Measurements from ENCODE around the gene ALDH8A1.

Gene ALDH8A1

GRCh38 chr6:134962421-134962820 lies 12.5 kb upstream of the ALDH8A1 start:
- Histone ChIP-seq H3K27ac (ENCODE audit: poor library complexity, severe bottlenecking) (no peak overlapping the region), H3K27me3 (ENCODE audit: insufficient read depth, poor library complexity, severe bottlenecking) (no peaks in the 10 kb centered on the region), H3K9me3 (ENCODE audit: severe bottlenecking) (no peaks in the 10 kb centered on the region), H3K4me1 (ENCODE audit: insufficient read depth, poor library complexity, severe bottlenecking) (no peaks in the 10 kb centered on the region), H3K4me3 (ENCODE audit: severe bottlenecking) (no peak overlapping the region), H3K36me3 (ENCODE audit: low read depth) (peaks cover 50% of the 10 kb centered on the region)
- no peak for ATAC-seq (ENCODE audit: low read depth)
- no peak for DNase-seq (ENCODE audit: low spot score)
- TF ChIP-seq, protein P1, sequence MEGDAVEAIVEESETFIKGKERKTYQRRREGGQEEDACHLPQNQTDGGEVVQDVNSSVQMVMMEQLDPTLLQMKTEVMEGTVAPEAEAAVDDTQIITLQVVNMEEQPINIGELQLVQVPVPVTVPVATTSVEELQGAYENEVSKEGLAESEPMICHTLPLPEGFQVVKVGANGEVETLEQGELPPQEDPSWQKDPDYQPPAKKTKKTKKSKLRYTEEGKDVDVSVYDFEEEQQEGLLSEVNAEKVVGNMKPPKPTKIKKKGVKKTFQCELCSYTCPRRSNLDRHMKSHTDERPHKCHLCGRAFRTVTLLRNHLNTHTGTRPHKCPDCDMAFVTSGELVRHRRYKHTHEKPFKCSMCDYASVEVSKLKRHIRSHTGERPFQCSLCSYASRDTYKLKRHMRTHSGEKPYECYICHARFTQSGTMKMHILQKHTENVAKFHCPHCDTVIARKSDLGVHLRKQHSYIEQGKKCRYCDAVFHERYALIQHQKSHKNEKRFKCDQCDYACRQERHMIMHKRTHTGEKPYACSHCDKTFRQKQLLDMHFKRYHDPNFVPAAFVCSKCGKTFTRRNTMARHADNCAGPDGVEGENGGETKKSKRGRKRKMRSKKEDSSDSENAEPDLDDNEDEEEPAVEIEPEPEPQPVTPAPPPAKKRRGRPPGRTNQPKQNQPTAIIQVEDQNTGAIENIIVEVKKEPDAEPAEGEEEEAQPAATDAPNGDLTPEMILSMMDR (IDR thresholded peaks at IDR 0.05; ENCODE audit: poor library complexity, severe bottlenecking): no peak

DNA sequence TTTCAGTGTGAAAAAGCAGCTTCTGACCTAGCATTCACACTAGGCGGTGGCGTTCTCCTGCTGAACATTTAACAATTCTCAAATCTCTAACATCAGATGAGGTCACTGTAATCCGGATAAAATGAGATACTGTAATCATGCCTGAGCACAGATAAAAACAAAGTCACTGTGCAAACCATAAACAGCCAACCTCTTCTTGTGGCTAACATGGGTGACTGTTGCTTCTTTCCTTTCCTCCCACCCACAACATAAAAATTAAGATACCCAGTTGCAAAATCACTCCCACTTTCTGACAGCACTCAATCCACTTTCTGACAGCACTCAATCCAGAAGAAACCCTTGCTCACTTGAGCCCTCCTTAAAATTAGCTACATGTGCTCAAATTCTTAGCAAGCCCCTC lies 11.5 kb upstream of the ALDH8A1 start:
- Histone ChIP-seq H3K4me3 (ENCODE audit: severe bottlenecking) (no peak overlapping the region), H3K9me3 (ENCODE audit: severe bottlenecking) (no peaks in the 10 kb centered on the region), H3K36me3 (ENCODE audit: low read depth) (peaks cover 43% of the 10 kb centered on the region), H3K27me3 (ENCODE audit: insufficient read depth, poor library complexity, severe bottlenecking) (no peaks in the 10 kb centered on the region), H3K4me1 (ENCODE audit: insufficient read depth, poor library complexity, severe bottlenecking) (no peaks in the 10 kb centered on the region), H3K27ac (ENCODE audit: poor library complexity, severe bottlenecking) (no peak overlapping the region)
- ATAC-seq (ENCODE audit: low read depth) (no peak), DNase-seq (ENCODE audit: low spot score) (no peak)
- TF ChIP-seq, protein P1 (IDR thresholded peaks at IDR 0.05; ENCODE audit: poor library complexity, severe bottlenecking): no peak

GRCh38 chr6:134959603-134960002 lies 9.7 kb upstream of the ALDH8A1 start:
- DNase-seq (ENCODE audit: low spot score): no peak
- Histone ChIP-seq H3K27ac (ENCODE audit: poor library complexity, severe bottlenecking) (no peak overlapping the region), H3K4me3 (ENCODE audit: severe bottlenecking) (no peak overlapping the region), H3K9me3 (ENCODE audit: severe bottlenecking) (no peaks in the 10 kb centered on the region), H3K4me1 (ENCODE audit: insufficient read depth, poor library complexity, severe bottlenecking) (no peaks in the 10 kb centered on the region), H3K27me3 (ENCODE audit: insufficient read depth, poor library complexity, severe bottlenecking) (no peaks in the 10 kb centered on the region), H3K36me3 (ENCODE audit: low read depth) (peaks cover 25% of the 10 kb centered on the region)
- ATAC-seq (ENCODE audit: low read depth): no peak
- TF ChIP-seq, protein P1 (IDR thresholded peaks at IDR 0.05; ENCODE audit: poor library complexity, severe bottlenecking): no peak

GRCh38 chr6:134956676-134957075 lies 6.8 kb upstream of the ALDH8A1 start:
- ATAC-seq (ENCODE audit: low read depth) (no peak), DNase-seq (ENCODE audit: low spot score) (no peak)
- 0 out of 2 replicates have a peak, but pooled peaks cover 8% of the 10 kb centered on the region for H3K36me3 ChIP-seq (ENCODE audit: low read depth)
- no peaks in the 10 kb centered on the region for H3K9me3 ChIP-seq (ENCODE audit: severe bottlenecking)
- no peaks in the 10 kb centered on the region for H3K4me1 ChIP-seq (ENCODE audit: insufficient read depth, poor library complexity, severe bottlenecking)
- no peak overlapping the region for H3K4me3 ChIP-seq (ENCODE audit: severe bottlenecking)
- TF ChIP-seq, protein P1 (IDR thresholded peaks at IDR 0.05; ENCODE audit: poor library complexity, severe bottlenecking): no peak
- H3K27me3 ChIP-seq (ENCODE audit: insufficient read depth, poor library complexity, severe bottlenecking): no peaks in the 10 kb centered on the region
- no peak overlapping the region for H3K27ac ChIP-seq (ENCODE audit: poor library complexity, severe bottlenecking)

GRCh38 chr6:134956032-134956431 lies 6.1 kb upstream of the ALDH8A1 start:
- Histone ChIP-seq H3K4me3 (ENCODE audit: severe bottlenecking) (no peak overlapping the region), H3K36me3 (ENCODE audit: low read depth) (0 out of 2 replicates have a peak, but pooled peaks cover 8% of the 10 kb centered on the region), H3K9me3 (ENCODE audit: severe bottlenecking) (no peaks in the 10 kb centered on the region), H3K27ac (ENCODE audit: poor library complexity, severe bottlenecking) (no peak overlapping the region), H3K27me3 (ENCODE audit: insufficient read depth, poor library complexity, severe bottlenecking) (no peaks in the 10 kb centered on the region), H3K4me1 (ENCODE audit: insufficient read depth, poor library complexity, severe bottlenecking) (no peaks in the 10 kb centered on the region)
- ATAC-seq (ENCODE audit: low read depth): no peak
- TF ChIP-seq, protein P1 (IDR thresholded peaks at IDR 0.05; ENCODE audit: poor library complexity, severe bottlenecking): no peak
- no peak for DNase-seq (ENCODE audit: low spot score)

Data from RWPE2 (cell line).